Measurements from ENCODE around the gene FKBP1A.
A peak's percentile ranks its signal among the peaks of the same experiment; 100 is the strongest.

Gene FKBP1A

DNA sequence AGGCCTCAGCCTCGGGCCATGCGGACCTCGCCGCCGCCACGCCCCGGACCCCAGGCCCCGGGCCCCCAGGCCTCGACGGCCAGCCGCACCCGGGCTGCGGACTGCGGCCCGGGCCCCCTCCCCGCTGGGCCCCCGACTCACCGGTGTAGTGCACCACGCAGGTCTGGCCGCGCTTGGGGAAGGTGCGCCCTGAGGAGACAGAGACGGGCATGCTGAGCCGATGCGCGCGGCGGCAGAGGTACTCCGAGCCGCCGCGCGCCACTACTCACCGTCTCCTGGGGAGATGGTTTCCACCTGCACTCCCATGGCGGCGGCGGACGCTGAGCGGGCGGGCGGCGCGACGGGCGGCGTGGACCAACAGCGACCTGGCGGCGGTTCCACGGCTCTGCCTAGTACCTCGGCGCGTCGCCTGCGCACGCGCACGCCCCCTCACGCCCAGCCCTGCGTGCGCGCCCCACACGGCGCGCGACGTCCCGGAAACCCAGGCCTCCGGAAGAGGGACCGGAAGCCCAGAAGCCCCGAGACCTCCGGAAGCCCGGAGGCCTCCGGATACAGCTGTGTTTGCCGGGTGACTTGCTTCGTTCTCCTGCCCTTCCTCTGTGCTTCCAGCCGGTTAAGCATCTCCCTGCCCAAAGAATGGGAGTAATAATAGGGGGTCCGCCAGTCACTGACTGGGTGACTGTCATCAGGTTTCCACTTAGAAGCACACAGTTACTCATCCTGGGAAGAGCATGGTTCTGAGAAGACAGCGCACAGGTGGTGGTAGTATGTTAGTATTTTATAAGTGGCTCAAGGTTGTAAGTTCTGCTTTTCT lies at the start of gene FKBP1A:
Gene FKBP1A (minus strand): TSS at position 362 of the 814 bp plus-strand sequence. CDS start 56 bp downstream, at position 306.
- DNase-seq (ENCODE audit: low read depth in 2 of 2), result peak; percentile 60 to 70

GRCh38 chr20:1442304-1442703 lies 49.5 kb upstream of the FKBP1A start:
- no peak for DNase-seq (ENCODE audit: low read depth in 2 of 2)

DNA sequence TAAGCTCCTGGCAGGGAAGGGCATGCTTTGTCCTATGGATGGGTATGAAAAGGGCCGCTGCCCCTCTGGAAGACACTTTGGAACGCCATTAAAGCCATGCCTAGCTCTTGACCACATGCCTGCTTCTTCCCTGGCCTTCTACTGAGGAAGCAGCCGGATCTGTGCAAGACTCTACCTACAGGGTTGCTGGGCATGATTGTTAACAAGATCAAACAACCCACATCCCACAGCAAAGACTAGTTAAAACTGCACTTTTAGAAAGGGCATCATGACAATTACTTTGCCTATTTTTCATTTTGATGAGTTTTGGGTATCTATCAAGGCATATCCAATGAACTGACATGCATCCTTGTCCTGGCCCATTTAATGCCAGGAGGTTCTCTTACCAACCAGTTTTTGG lies 48.3 kb upstream of the FKBP1A start:
- DNase-seq (ENCODE audit: low read depth in 2 of 2), result no peak

GRCh38 chr20:1440024-1440423 lies 47.2 kb upstream of the FKBP1A start:
- no peak for DNase-seq (ENCODE audit: low read depth in 2 of 2)

- DNase-seq (ENCODE audit: low read depth in 2 of 2), result no peak
Measured at GRCh38 chr20:1438361-1438760, 45.5 kb upstream of the FKBP1A start.

- DNase-seq (ENCODE audit: low read depth in 2 of 2), result peak in 1 of 2 experiments; percentile 36
Measured at GRCh38 chr20:1437235-1437904, 44.5 kb upstream of the FKBP1A start.

- DNase-seq (ENCODE audit: low read depth in 2 of 2), result no peak
Measured at GRCh38 chr20:1436263-1436662, 43.4 kb upstream of the FKBP1A start.

DNA sequence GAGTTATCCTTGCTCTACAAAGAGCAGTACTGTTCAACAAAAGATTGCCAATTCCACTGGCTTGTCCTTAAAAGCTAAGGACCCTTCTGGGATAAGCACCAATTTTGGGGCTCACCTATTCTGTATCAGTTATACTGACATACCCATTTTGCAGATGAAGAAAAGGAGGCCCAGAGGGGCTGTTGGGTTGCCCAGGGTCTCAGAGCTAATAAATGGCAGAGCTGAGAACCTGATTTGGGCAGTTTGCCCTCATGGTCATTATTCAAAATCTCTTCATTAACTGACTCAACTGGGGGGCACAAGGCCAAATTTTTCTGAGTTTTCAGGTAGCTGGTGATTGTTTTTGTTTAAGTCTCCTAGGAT lies 42.5 kb upstream of the FKBP1A start:
- no peak for DNase-seq (ENCODE audit: low read depth in 2 of 2)

DNA sequence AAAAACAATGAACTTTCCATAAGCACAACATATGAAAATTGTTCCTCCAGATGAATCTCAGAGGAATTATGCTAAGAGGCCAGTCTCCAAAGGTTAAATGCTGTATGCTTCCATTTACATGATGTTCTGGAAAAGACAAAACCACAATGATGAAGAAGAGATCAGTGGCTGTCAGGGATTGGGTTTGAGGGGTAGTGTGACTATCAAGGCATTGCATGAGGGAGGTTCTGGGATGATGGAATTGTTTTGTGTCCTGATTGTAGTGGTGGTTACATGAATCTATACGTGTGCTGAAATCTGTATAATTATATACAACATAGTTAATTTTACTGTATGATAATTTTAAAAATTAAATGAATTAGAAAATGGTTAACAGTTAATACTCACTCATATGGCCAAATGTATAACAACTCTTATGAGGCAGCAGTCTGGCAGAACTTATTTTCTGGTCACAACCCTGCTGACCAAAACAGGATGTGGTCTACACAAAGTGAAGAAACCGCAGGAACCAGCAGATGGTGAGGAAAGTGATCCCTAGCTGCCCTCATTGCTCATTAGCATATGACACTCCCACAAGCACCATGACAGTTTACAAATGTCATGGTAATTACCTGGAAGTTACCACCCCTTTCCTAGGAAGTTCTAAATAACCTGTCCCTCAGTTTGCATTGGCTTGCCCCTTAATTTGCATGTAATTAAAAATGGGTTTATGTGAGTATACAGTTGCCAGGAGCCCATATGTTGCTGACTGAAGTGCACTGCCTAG lies 41.9 kb upstream of the FKBP1A start:
- no peak for DNase-seq (ENCODE audit: low read depth in 2 of 2)

- no peak for DNase-seq (ENCODE audit: low read depth in 2 of 2)
Measured at GRCh38 chr20:1431158-1431557, 38.3 kb upstream of the FKBP1A start.

- no peak for DNase-seq (ENCODE audit: low read depth in 2 of 2)
Measured at GRCh38 chr20:1430004-1430451, 37.2 kb upstream of the FKBP1A start.

- no peak for DNase-seq (ENCODE audit: low read depth in 2 of 2)
Measured at GRCh38 chr20:1429143-1429728, 36.4 kb upstream of the FKBP1A start.

DNA sequence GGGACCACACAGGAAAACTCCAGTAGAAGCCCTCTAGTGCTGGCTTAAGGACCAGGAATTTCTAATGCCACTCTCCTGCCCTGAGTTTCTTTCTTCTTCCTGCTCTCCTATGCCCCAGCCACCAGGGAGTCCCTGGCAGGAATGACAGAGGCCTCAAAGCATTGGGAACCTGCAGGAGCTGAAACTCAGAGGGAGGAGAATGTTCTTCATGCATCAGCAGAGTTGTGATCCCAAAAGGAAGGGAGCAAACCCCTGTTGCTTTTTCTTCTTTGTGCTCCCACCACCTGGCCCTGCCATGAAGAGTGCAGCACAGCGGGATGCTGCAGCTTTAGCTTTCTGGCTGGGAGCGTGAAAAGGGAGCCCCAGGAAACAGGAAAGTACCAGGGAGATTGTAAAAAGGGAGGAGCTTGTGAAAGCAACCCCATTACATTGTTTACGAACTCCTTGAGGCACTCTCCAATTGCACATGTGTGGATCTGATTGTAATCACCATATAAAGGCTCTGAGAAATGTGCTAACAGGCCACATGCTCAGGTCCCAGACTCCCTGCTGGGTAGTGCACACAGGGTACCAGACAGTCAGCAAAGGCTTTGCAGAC lies 34.7 kb upstream of the FKBP1A start:
- DNase-seq (ENCODE audit: low read depth in 2 of 2), result no peak

DNA sequence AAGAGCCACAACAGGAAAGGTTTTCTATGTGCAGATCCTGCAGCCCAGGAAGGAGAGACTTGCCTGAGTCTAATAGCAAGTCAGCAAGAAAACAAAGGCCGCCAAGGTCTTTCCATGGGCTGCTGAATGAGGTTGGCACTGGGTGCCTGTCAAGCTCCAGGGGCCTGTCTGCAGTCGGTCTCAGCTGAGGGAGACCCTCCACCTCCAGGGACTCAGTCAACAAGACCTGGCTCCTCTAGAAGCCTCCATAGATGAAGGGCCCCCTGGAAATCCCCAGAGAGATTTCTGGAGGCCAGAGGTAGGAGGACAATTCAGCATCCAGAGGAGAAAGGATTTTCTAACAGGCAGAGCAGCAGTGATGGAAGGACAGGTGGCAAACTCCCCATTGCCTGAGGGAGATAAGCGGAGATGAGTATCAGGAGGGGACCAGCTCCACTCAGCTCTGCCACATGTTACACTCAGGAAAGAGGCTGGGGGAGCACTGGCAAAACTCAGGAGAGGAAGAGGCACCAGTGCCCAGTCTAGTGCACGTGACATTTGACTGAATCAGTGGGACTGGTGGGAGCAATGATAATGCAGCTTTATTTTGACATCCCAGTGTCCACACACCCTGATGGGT lies 33.5 kb upstream of the FKBP1A start:
- no peak for DNase-seq (ENCODE audit: low read depth in 2 of 2)

DNA sequence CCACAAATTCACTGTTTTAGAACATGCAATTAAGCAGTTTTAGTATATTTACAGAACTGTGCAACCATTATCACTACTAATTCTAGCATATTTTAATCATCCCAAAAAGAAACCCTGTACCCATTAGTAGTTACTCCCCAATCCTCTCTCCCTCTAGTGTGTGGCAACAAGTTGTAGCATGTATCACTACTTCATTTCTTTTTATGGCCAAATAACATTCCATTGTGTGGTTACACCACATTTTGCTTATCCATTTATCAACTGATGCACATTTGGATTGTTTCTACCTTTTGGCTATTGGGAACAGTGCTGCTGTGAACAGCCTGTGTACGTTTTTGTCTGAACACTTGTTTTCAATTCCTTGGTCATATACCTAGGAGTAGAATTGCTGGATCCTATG lies 31.5 kb upstream of the FKBP1A start:
- no peak for DNase-seq (ENCODE audit: low read depth in 2 of 2)

- DNase-seq (ENCODE audit: low read depth in 2 of 2), result no peak
Measured at GRCh38 chr20:1423625-1424106, 30.8 kb upstream of the FKBP1A start.

- no peak for DNase-seq (ENCODE audit: low read depth in 2 of 2)
Measured at GRCh38 chr20:1423206-1423605, 30.4 kb upstream of the FKBP1A start.

- DNase-seq (ENCODE audit: low read depth in 2 of 2), result no peak
Measured at GRCh38 chr20:1422753-1423152, 29.9 kb upstream of the FKBP1A start.

DNA sequence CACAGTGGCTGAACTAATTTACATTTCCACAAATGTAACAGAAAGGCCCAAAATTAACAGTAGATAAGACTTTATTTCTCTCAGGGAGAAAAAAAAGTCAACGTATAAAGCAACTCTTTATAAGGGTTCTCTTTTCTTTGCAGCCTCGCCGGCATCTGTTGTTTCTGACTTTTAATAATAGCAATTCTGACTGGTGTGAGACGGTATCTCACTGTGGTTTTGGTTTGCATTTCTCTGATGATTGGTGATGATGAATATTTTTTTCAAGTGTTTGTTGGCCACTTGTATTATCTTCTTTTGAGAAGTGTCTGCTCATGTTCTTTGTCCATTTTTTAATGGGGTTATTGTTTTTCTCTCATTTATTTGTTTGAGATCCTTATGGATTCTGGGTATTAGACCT lies 27.2 kb upstream of the FKBP1A start:
- no peak for DNase-seq (ENCODE audit: low read depth in 2 of 2)

DNA sequence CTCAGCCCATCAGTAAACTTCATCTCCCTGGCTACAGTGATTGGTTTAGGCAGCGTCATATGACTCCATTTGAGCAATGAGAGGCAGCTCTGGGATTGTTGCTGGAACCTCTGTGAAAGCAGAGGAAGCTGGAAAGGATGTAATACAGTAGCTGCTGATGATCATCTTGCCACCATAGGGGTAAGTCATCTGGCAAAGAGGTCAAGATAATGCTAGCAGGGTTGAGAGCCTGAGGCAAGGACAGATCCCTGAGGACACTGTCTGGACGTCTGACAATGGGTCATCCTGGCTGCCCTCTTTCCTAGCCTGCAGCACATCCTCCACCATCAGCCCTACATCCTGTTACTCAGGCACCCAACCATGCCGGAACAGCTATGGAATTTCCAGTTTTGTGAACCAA lies 25.5 kb upstream of the FKBP1A start:
- DNase-seq (ENCODE audit: low read depth in 2 of 2), result no peak

- DNase-seq (ENCODE audit: low read depth in 2 of 2), result no peak
Measured at GRCh38 chr20:1417790-1418189, 24.9 kb upstream of the FKBP1A start.

Data from fibroblast of skin of left biceps (primary cell).